HCT116 (cell line): Measurements from ENCODE around the gene PBX1. TPM values are rescaled to one million over a fixed set of nuclear protein-coding genes. Genes with fewer than 3 reads are reported as not detected.

Experiments
- ATAC-seq: fragments of 200-7000 bp; cut with Tn5 transposase; 2 replicates; pipeline ENCODE4 v1.9.1; 2020; ENCODE audit warnings: mild to moderate bottlenecking, moderate library complexity
- BruUV-seq: library from RNA; stranded (reverse); fragments of 400-500 nt; replicated peaks from 2 replicates; lab custom pipeline; 2021; lab: Mats Ljungman, UMichigan
- CTCF ChIA-PET: fragments of 300-600 bp; sonication (Branson Sonifier 250); formaldehyde crosslinking; loops from one replicate; lab custom pipeline; 2021; ENCODE audit warnings: antibody characterized with exemption; lab: Charles Lee
- POLR2A ChIA-PET: fragments of 300-600, 350-600 bp; sonication (Branson Sonifier 250); formaldehyde crosslinking; loops from one replicate; lab custom pipeline; 2021; ENCODE audit warnings: antibody characterized with exemption; lab: Charles Lee
- RAD21 ChIA-PET, 2 experiments: fragments of 300-600 bp; sonication (Branson Sonifier 250); formaldehyde crosslinking; loops; one replicate each; lab custom pipeline; 2023; ENCODE audit warnings: low total read pairs in 2 of 2; ENCODE audit not compliant: uncharacterized antibody in 2 of 2, unreplicated experiment in 2 of 2, low non-redundant PET in 1 of 2; lab: Charles Lee
- DNase-seq: peaks from one replicate; pipeline ENCODE4 v3.0.0-alpha.2; 2010; ENCODE audit warnings: low read depth, low spot score
- H2AFZ ChIP-seq: fragments of 200-600 bp; shearing (Covaris generic), sonication (generic); 2 replicates; pipeline ENCODE4 v1.6.1; 2017; ENCODE audit warnings: low read depth, mixed run types, mixed read lengths, antibody characterized with exemption, low read length; ENCODE audit not compliant: poor library complexity, severe bottlenecking
- H3K27ac ChIP-seq: 2 replicates; pipeline ENCODE4 v1.5.1; 2012; ENCODE audit warnings: low read depth, low read length
- H3K27me3 ChIP-seq: fragments of 200-600 bp; sonication (generic); 2 replicates; pipeline ENCODE4 v1.6.1; 2016; ENCODE audit warnings: mixed run types, low read length, mixed read lengths; ENCODE audit not compliant: insufficient read depth
- H3K36me3 ChIP-seq, 2 experiments: fragments of 200-500 bp in 1 of 2; fragments of 200-600 bp in 1 of 2; sonication (Bioruptor generic) in 1 of 2; sonication (generic) in 1 of 2; 2 replicates each; pipeline versions ENCODE4 v1.5.1 to v1.6.1; 2014 to 2016; ENCODE audit warnings: low read length in 2 of 2, inconsistent platforms in 1 of 2, mixed read lengths in 1 of 2, mixed run types in 1 of 2; ENCODE audit not compliant: insufficient read depth in 2 of 2, control insufficient read depth in 1 of 2
- H3K4me1 ChIP-seq, 2 experiments: fragments of 200-600 bp in 1 of 2; sonication (generic) in 1 of 2; 2 replicates each; pipeline versions ENCODE4 v1.5.1 to v1.6.1; 2012 to 2017; ENCODE audit warnings: low read length in 2 of 2, inconsistent platforms in 1 of 2, mild to moderate bottlenecking in 1 of 2, mixed read lengths in 1 of 2, mixed run types in 1 of 2, moderate library complexity in 1 of 2; ENCODE audit not compliant: insufficient read depth in 2 of 2, control insufficient read depth in 1 of 2
- H3K4me2 ChIP-seq: fragments of 200-600 bp; sonication (generic); 2 replicates; pipeline ENCODE4 v1.6.1; 2017; ENCODE audit warnings: mixed run types, low read length, mixed read lengths
- H3K4me3 ChIP-seq, 2 experiments: fragments of 200-600 bp in 1 of 2; sonication (generic) in 1 of 2; replicated peaks in 1 of 2; 2 replicates each; pipeline ENCODE4 v1.5.1; 2011 to 2016; ENCODE audit warnings: low read length in 2 of 2, control low read depth in 1 of 2, low read depth in 1 of 2, mild to moderate bottlenecking in 1 of 2, mixed read lengths in 1 of 2, mixed run types in 1 of 2
- H3K79me2 ChIP-seq: fragments of 200-600 bp; sonication (generic); 2 replicates; pipeline ENCODE4 v1.6.1; 2017; ENCODE audit warnings: mild to moderate bottlenecking, mixed run types, low read length, moderate library complexity, mixed read lengths; ENCODE audit not compliant: insufficient read depth
- H3K9ac ChIP-seq: fragments of 200-600 bp; sonication (generic); 2 replicates; pipeline ENCODE4 v1.6.1; 2016; ENCODE audit warnings: low read length, mixed read lengths
- H3K9me2 ChIP-seq: fragments of 200-600 bp; sonication (generic), shearing (Covaris generic); 2 replicates; pipeline ENCODE4 v1.6.1; 2017; ENCODE audit warnings: mixed run types, mild to moderate bottlenecking, moderate library complexity; ENCODE audit not compliant: insufficient read depth
- H3K9me3 ChIP-seq, 2 experiments: fragments of 200-500 bp in 1 of 2; fragments of 200-600 bp in 1 of 2; sonication (Bioruptor generic) in 1 of 2; sonication (generic) in 1 of 2; 2 replicates each; pipeline ENCODE4 v1.6.1; 2014 to 2017; ENCODE audit warnings: low read length in 2 of 2, mixed read lengths in 2 of 2, inconsistent platforms in 1 of 2, low read depth in 1 of 2, mild to moderate bottlenecking in 1 of 2, mixed run types in 1 of 2, moderate library complexity in 1 of 2; ENCODE audit not compliant: control insufficient read depth in 1 of 2, insufficient read depth in 1 of 2
- H4K20me1 ChIP-seq: fragments of 200-600 bp; sonication (generic), shearing (Covaris generic); 2 replicates; pipeline ENCODE4 v1.6.1; 2017; ENCODE audit warnings: mixed run types, mild to moderate bottlenecking, moderate library complexity; ENCODE audit not compliant: insufficient read depth
- POLR2AphosphoS5 ChIP-seq: IDR thresholded peaks from 2 replicates; pipeline ENCODE4 v1.6.1; 2011; ENCODE audit warnings: mild to moderate bottlenecking, low read depth, low read length, moderate library complexity
- RAD21 ChIP-seq: IDR thresholded peaks from 2 replicates; pipeline ENCODE4 v1.6.1; 2012; ENCODE audit warnings: low read depth, mild to moderate bottlenecking
- SIN3A ChIP-seq: IDR thresholded peaks from 2 replicates; pipeline ENCODE4 v1.6.1; 2012; ENCODE audit warnings: low read depth
- SP1 ChIP-seq: IDR thresholded peaks from 2 replicates; pipeline ENCODE4 v1.6.1; 2012; ENCODE audit warnings: low read depth
- YY1 ChIP-seq: IDR thresholded peaks from 2 replicates; pipeline ENCODE4 v1.6.1; 2011; ENCODE audit warnings: low read length, low read depth, moderate library complexity, mild to moderate bottlenecking; ENCODE audit not compliant: insufficient replicate concordance; ENCODE audit errors: extremely low read depth
- ZNF274 ChIP-seq: fragments of 200-500 bp; sonication (Bioruptor generic); IDR thresholded peaks from 2 replicates; pipeline ENCODE4 v1.6.1; 2014; ENCODE audit warnings: mild to moderate bottlenecking, low read depth, low read length, inconsistent platforms
- intact Hi-C: fragments of 100-400 bp; cut with micrococcal nuclease; formaldehyde crosslinking; loops from 2 replicates; pipeline ENCODE4 v1.10.0; 2022
- total RNA-seq: library from RNA; stranded (reverse); gene quantifications from one replicate; pipeline ENCODE4 v1.2.1, GENCODE V29; 2021; ENCODE audit not compliant: unreplicated experiment
- TF ChIP-seq, protein P1 (sequence below), 3 experiments: fragments of 200-600 bp in 1 of 3; sonication (generic) in 1 of 3; IDR thresholded peaks in 2 of 3; conservative IDR thresholded peaks in 1 of 3; 2 replicates each; pipeline ENCODE4 v1.5.1; 2012 to 2017; ENCODE audit warnings: low read depth in 2 of 3, low read length in 2 of 3, antibody characterized with exemption in 1 of 3, borderline replicate concordance in 1 of 3, control low read depth in 1 of 3, mild to moderate bottlenecking in 1 of 3, mixed read lengths in 1 of 3, mixed run types in 1 of 3, moderate library complexity in 1 of 3; ENCODE audit not compliant: insufficient read depth in 1 of 3
- TF ChIP-seq, protein P2 (sequence below): IDR thresholded peaks from 2 replicates; pipeline ENCODE4 v1.6.1; 2012
- TF ChIP-seq, protein P3 (sequence below): IDR thresholded peaks from 2 replicates; pipeline ENCODE4 v1.6.1; 2012; ENCODE audit warnings: low read depth

Gene PBX1
- total RNA-seq, 1 experiment from 2014 or later, result 29.6 TPM

DNA sequence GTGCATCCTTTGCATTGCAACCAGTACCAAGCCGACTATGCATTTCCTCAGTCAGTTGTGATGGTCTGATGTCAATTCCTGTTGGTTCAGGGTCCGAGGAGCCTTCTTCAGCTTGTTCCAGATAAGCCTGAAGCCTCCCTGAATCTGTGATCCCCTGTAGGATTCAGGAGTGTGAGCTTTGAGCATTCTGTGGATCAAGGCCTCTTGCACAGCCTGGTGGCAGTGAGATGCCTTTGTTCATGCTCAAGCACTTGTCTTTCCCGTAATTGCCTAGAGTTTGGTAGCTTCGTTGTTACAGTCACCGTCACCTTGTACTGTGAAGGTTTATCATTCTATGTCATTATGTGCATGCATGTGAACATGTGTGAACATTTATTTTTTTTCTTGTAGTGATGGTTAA, 103.5 kb downstream of the PBX1 start:
- no TSS peak for BruUV-seq

DNA sequence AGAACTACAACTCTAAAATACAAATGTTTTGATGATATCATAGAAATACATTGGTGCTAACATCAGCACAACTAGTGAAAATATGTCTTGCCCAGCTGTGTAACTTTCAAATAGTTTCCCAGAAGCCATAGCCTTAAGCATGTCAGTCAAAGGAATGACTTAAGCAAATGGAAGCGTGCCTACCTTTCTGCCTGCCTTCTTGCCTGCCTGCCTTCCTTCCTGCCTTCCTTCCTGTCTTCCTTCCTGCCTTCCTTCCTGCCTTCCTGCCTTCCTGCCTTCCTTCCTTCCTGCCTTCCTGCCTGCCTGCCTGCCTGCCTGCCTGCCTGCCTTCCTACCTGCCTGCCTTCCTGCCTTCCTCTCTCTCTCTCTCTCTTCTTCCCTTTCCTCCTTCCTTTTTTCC, 104.0 kb downstream of the PBX1 start:
- no peak overlapping the region for H3K4me2 ChIP-seq
- intact Hi-C loops, result no loop called here
- no peaks in the 10 kb centered on the region for H3K9me3 ChIP-seq
- no peaks in the 10 kb centered on the region for H3K36me3 ChIP-seq
- H3K27ac ChIP-seq, result no peak overlapping the region
- H4K20me1 ChIP-seq, result no peaks in the 10 kb centered on the region
- H3K4me3 ChIP-seq, result no peak overlapping the region
- ChIA-PET CTCF (no interaction called here), POLR2A (no interaction called here), RAD21 (no interaction called here)
- H3K9ac ChIP-seq, result no peak overlapping the region
- H2AFZ ChIP-seq, result no peak overlapping the region
- BruUV-seq, result no TSS peak
- H3K4me1 ChIP-seq, result peaks cover 34 to 39% of the 10 kb centered on the region in 2 experiments
- no peaks in the 10 kb centered on the region for H3K9me2 ChIP-seq
- TF ChIP-seq SIN3A (no peak), SP1 (no peak), POLR2AphosphoS5 (no peak), YY1 (no peak)
- TF ChIP-seq, protein P1, sequence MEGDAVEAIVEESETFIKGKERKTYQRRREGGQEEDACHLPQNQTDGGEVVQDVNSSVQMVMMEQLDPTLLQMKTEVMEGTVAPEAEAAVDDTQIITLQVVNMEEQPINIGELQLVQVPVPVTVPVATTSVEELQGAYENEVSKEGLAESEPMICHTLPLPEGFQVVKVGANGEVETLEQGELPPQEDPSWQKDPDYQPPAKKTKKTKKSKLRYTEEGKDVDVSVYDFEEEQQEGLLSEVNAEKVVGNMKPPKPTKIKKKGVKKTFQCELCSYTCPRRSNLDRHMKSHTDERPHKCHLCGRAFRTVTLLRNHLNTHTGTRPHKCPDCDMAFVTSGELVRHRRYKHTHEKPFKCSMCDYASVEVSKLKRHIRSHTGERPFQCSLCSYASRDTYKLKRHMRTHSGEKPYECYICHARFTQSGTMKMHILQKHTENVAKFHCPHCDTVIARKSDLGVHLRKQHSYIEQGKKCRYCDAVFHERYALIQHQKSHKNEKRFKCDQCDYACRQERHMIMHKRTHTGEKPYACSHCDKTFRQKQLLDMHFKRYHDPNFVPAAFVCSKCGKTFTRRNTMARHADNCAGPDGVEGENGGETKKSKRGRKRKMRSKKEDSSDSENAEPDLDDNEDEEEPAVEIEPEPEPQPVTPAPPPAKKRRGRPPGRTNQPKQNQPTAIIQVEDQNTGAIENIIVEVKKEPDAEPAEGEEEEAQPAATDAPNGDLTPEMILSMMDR (IDR thresholded peaks at IDR 0.05 in 2 of 3, conservative IDR thresholded peaks at IDR 0.05 in 1 of 3; ENCODE audit: borderline replicate concordance in 1 of 3, insufficient read depth in 1 of 3, low read depth in 2 of 3, low read length in 2 of 3), result no peak
- TF ChIP-seq, protein P2, sequence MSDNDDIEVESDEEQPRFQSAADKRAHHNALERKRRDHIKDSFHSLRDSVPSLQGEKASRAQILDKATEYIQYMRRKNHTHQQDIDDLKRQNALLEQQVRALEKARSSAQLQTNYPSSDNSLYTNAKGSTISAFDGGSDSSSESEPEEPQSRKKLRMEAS, result no peak
- no peaks in the 10 kb centered on the region for H3K27me3 ChIP-seq
- DNase-seq (no peak), ATAC-seq (no peak)
- H3K79me2 ChIP-seq, result no peaks in the 10 kb centered on the region

More for the DNA sequence above, 103.5 kb downstream of the PBX1 start:
- Histone ChIP-seq H3K4me2 (no peak overlapping the region), H4K20me1 (no peaks in the 10 kb centered on the region), H3K9me3 (no peaks in the 10 kb centered on the region), H3K4me3 (no peak overlapping the region), H3K36me3 (no peaks in the 10 kb centered on the region), H2AFZ (no peak overlapping the region), H3K27me3 (no peaks in the 10 kb centered on the region), H3K4me1 (peaks cover 34 to 39% of the 10 kb centered on the region in 2 experiments), H3K9ac (no peak overlapping the region), H3K79me2 (no peaks in the 10 kb centered on the region), H3K9me2 (no peaks in the 10 kb centered on the region), H3K27ac (no peak overlapping the region)
- ChIA-PET CTCF (no interaction called here), RAD21 (no interaction called here), POLR2A (no interaction called here)
- DNase-seq (no peak), ATAC-seq (no peak)
- TF ChIP-seq ZNF274 (no peak), POLR2AphosphoS5 (no peak), RAD21 (0 out of 2 replicates have a peak, but pooled peaks have one; percentile 12)
- TF ChIP-seq, protein P3, sequence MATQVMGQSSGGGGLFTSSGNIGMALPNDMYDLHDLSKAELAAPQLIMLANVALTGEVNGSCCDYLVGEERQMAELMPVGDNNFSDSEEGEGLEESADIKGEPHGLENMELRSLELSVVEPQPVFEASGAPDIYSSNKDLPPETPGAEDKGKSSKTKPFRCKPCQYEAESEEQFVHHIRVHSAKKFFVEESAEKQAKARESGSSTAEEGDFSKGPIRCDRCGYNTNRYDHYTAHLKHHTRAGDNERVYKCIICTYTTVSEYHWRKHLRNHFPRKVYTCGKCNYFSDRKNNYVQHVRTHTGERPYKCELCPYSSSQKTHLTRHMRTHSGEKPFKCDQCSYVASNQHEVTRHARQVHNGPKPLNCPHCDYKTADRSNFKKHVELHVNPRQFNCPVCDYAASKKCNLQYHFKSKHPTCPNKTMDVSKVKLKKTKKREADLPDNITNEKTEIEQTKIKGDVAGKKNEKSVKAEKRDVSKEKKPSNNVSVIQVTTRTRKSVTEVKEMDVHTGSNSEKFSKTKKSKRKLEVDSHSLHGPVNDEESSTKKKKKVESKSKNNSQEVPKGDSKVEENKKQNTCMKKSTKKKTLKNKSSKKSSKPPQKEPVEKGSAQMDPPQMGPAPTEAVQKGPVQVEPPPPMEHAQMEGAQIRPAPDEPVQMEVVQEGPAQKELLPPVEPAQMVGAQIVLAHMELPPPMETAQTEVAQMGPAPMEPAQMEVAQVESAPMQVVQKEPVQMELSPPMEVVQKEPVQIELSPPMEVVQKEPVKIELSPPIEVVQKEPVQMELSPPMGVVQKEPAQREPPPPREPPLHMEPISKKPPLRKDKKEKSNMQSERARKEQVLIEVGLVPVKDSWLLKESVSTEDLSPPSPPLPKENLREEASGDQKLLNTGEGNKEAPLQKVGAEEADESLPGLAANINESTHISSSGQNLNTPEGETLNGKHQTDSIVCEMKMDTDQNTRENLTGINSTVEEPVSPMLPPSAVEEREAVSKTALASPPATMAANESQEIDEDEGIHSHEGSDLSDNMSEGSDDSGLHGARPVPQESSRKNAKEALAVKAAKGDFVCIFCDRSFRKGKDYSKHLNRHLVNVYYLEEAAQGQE, result no peak
- intact Hi-C loops, result no loop called here
